ENCODE data around the gene SLC8A3.
A peak's percentile ranks its signal among the peaks of the same experiment; 100 is the strongest.

SLC8A3 gene

DNA sequence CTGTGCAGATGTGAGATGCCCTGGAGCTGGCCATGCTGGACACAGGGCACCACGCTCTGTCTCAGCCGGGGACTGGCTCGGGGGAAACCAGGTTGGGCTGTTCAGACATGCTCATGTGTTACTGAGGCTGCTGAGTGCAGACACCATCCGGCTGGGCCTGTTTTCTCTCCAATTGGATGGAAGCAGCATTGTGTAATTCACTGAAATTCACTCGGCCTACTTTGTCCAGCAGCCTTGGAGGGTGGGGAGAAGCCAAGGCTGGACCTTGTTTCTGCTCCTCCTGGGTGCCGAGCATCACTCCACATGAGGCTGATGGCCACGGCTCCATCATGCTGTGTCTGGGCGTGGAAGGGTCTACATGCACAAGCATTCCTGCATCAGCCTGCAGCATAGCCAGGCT lies 178.8 kb downstream of the SLC8A3 start:
- H3K27me3 ChIP-seq (ENCODE audit: insufficient read depth, poor library complexity, severe bottlenecking) = no peaks in the 10 kb centered on the region
- H3K36me3 ChIP-seq (ENCODE audit: low read depth) = no peaks in the 10 kb centered on the region
- H3K9me3 ChIP-seq (ENCODE audit: severe bottlenecking) = no peaks in the 10 kb centered on the region
- H3K4me3 ChIP-seq (ENCODE audit: severe bottlenecking) = no peak overlapping the region
- no peak overlapping the region for H3K27ac ChIP-seq (ENCODE audit: poor library complexity, severe bottlenecking)
- peak; percentile 80 for ATAC-seq (ENCODE audit: low read depth)
- H3K4me1 ChIP-seq (ENCODE audit: insufficient read depth, poor library complexity, severe bottlenecking) = peaks cover 18% of the 10 kb centered on the region
- TF ChIP-seq, protein P1, sequence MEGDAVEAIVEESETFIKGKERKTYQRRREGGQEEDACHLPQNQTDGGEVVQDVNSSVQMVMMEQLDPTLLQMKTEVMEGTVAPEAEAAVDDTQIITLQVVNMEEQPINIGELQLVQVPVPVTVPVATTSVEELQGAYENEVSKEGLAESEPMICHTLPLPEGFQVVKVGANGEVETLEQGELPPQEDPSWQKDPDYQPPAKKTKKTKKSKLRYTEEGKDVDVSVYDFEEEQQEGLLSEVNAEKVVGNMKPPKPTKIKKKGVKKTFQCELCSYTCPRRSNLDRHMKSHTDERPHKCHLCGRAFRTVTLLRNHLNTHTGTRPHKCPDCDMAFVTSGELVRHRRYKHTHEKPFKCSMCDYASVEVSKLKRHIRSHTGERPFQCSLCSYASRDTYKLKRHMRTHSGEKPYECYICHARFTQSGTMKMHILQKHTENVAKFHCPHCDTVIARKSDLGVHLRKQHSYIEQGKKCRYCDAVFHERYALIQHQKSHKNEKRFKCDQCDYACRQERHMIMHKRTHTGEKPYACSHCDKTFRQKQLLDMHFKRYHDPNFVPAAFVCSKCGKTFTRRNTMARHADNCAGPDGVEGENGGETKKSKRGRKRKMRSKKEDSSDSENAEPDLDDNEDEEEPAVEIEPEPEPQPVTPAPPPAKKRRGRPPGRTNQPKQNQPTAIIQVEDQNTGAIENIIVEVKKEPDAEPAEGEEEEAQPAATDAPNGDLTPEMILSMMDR (IDR thresholded peaks at IDR 0.05; ENCODE audit: poor library complexity, severe bottlenecking) = no peak
- peak; percentile 65 for DNase-seq (ENCODE audit: low spot score)

DNA sequence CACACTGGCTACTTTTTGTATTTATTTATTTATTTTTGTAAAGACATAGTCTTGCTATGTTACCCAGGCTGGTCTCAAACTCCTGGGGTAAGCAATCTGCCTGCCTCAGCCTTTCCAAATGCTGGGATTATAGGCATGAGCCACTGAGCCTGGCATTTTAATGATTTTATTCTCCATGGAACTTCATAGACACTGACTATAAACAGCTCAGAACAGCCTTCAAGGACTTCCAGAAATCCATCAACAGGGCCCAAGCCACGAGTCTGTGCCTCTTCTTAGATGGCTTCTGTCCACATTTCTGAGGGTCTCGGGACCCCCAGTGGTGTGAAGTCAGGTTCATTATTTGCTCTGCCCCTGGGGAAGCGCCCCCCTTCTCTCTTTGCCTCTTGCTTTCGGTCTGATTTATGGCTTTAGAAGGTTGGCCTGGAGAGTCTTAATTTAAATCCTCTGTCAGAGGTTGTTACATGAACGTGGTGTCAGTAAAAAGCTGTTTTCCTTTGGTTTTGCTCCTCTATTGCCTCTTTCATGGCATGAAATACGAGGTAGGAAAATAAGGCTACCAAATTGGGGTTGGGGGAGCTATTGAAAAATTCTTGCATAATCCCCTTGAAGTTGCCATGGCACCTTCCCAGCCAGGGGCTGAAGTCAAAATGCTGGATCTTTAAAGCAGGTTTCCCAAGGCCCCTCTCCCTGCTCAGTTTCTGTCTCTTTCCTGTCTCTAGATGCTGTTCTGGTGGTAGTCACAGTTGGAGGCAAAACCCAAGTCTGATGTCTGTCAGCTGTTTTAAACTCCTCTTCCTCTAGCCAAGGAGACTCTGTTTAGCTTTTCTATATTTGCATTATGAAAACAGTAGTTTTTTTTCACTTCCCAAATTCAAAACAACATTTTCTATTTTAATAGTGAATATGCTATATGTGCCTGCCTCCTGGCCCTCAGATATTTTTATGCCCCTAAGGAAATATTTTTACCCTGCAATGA lies 180.2 kb downstream of the SLC8A3 start:
- peaks cover 18% of the 10 kb centered on the region for H3K4me1 ChIP-seq (ENCODE audit: insufficient read depth, poor library complexity, severe bottlenecking)

DNA sequence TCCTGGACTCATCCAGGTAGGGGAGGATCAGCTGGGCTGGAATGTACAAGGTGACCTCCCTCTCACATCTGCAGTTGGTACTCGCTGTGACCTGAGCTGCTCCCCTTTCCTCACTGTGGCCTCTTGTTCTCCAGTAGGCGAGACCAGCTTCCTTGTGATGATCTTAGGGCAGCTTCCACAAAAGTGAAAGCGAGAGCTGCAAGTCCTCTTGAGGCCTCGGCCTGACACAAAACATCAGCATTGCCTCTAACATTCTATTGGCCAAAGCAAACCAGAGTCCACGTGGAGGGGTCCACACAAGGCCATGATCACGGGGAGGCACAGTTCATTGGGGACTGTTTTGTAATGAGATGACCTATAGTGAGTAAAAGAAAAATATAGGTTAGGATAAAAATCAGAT lies 182.1 kb downstream of the SLC8A3 start:
- H3K9me3 ChIP-seq (ENCODE audit: severe bottlenecking) = no peaks in the 10 kb centered on the region
- TF ChIP-seq, protein P1 (IDR thresholded peaks at IDR 0.05; ENCODE audit: poor library complexity, severe bottlenecking) = no peak
- no peak overlapping the region for H3K4me3 ChIP-seq (ENCODE audit: severe bottlenecking)
- H3K4me1 ChIP-seq (ENCODE audit: insufficient read depth, poor library complexity, severe bottlenecking) = peaks cover 18% of the 10 kb centered on the region
- ATAC-seq (ENCODE audit: low read depth) (no peak), DNase-seq (ENCODE audit: low spot score) (no peak)
- no peaks in the 10 kb centered on the region for H3K27me3 ChIP-seq (ENCODE audit: insufficient read depth, poor library complexity, severe bottlenecking)
- no peaks in the 10 kb centered on the region for H3K36me3 ChIP-seq (ENCODE audit: low read depth)
- H3K27ac ChIP-seq (ENCODE audit: poor library complexity, severe bottlenecking) = no peak overlapping the region

More for the DNA sequence above, 180.2 kb downstream of the SLC8A3 start:
- H3K9me3 ChIP-seq (ENCODE audit: severe bottlenecking) = no peaks in the 10 kb centered on the region
- H3K27ac ChIP-seq (ENCODE audit: poor library complexity, severe bottlenecking) = no peak overlapping the region
- ATAC-seq (ENCODE audit: low read depth) = no peak
- H3K4me3 ChIP-seq (ENCODE audit: severe bottlenecking) = no peak overlapping the region
- H3K27me3 ChIP-seq (ENCODE audit: insufficient read depth, poor library complexity, severe bottlenecking) = no peaks in the 10 kb centered on the region
- H3K36me3 ChIP-seq (ENCODE audit: low read depth) = no peaks in the 10 kb centered on the region
- no peak for DNase-seq (ENCODE audit: low spot score)
- TF ChIP-seq, protein P1 (IDR thresholded peaks at IDR 0.05; ENCODE audit: poor library complexity, severe bottlenecking) = no peak

DNA sequence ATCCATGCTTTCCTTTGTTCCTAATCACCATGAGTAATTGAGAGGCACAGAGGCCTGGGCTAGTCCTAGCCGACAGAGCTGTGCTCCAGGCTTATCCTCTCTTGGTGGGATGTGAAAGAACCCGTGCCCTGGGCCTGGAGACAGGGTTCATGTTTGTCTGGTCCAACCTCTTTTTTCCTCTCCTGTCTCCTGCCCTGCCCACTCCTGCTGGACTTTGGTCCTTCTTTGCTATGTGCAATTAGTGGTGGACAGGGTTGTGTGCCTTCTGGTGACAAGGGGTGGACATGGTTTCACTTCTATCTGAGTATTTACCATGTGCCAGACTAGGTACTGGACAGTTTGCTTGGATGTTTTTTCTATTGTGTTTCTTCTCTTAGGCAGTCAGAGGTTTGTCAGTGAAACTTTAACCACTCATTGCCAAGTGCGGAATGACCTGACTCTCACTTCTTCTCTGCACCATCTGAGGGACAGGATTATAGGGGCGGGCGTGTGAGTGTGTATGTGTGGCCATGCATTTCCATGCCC lies 183.4 kb downstream of the SLC8A3 start:
- Histone ChIP-seq H3K36me3 (ENCODE audit: low read depth) (no peaks in the 10 kb centered on the region), H3K27ac (ENCODE audit: poor library complexity, severe bottlenecking) (no peak overlapping the region), H3K27me3 (ENCODE audit: insufficient read depth, poor library complexity, severe bottlenecking) (no peaks in the 10 kb centered on the region), H3K4me3 (ENCODE audit: severe bottlenecking) (no peak overlapping the region), H3K4me1 (ENCODE audit: insufficient read depth, poor library complexity, severe bottlenecking) (peaks cover 10% of the 10 kb centered on the region), H3K9me3 (ENCODE audit: severe bottlenecking) (no peaks in the 10 kb centered on the region)
- TF ChIP-seq, protein P1 (IDR thresholded peaks at IDR 0.05; ENCODE audit: poor library complexity, severe bottlenecking) = no peak
- DNase-seq (ENCODE audit: low spot score) (peak; percentile 45), ATAC-seq (ENCODE audit: low read depth) (no peak)

Data from RWPE2 (cell line).